Muscle layer of duodenum (tissue), 2 donors: ENCODE data around the gene RNF4.

Source experiments
- H3K27ac ChIP-seq: one replicate; pipeline ENCODE4 v1.7.0; 2013; ENCODE audit warnings: mild to moderate bottlenecking, low read length
- H3K27me3 ChIP-seq: one replicate; pipeline ENCODE4 v1.7.0; 2013; ENCODE audit warnings: low read depth, mild to moderate bottlenecking, control low read depth, low read length
- H3K36me3 ChIP-seq, 2 donors: one replicate each; pipeline ENCODE4 v1.7.0; 2013; ENCODE audit warnings: low read length in 2 of 2, control low read depth in 1 of 2, mild to moderate bottlenecking in 1 of 2; ENCODE audit not compliant: insufficient read depth in 2 of 2, control insufficient read depth in 1 of 2
- H3K4me1 ChIP-seq, 2 donors: one replicate each; pipeline ENCODE4 v1.7.0; 2013; ENCODE audit warnings: low read length in 2 of 2, mild to moderate bottlenecking in 2 of 2, control low read depth in 1 of 2, moderate library complexity in 1 of 2; ENCODE audit not compliant: insufficient read depth in 2 of 2, control insufficient read depth in 1 of 2
- H3K4me3 ChIP-seq, 2 donors: one replicate each; pipeline ENCODE4 v1.7.0; 2013; ENCODE audit warnings: low read length in 2 of 2, low read depth in 1 of 2, mild to moderate bottlenecking in 1 of 2
- H3K9me3 ChIP-seq, 2 donors: one replicate each; pipeline ENCODE4 v1.7.0; 2013; ENCODE audit warnings: low read length in 2 of 2, control low read depth in 1 of 2, mild to moderate bottlenecking in 1 of 2; ENCODE audit not compliant: control insufficient read depth in 1 of 2
- donor health status: healthy.

The RNF4 gene

GRCh38 chr4:2483237-2483636, 14.3 kb downstream of the RNF4 start:
- Histone ChIP-seq H3K4me3 (peak overlapping the region in 1 of 2 donors; percentile 35), H3K4me1 (peaks cover 52 to 55% of the 10 kb centered on the region in 2 donors)

GRCh38 chr4:2484185-2484584, 15.3 kb downstream of the RNF4 start:
- H3K27ac ChIP-seq = peak overlapping the region; percentile 76
- H3K4me3 ChIP-seq = no peak overlapping the region

More at GRCh38 chr4:2483237-2483636, 14.3 kb downstream of the RNF4 start:
- Histone ChIP-seq H3K36me3 (no peaks in the 10 kb centered on the region), H3K27ac (peak overlapping the region; percentile 93), H3K27me3 (no peaks in the 10 kb centered on the region), H3K9me3 (no peaks in the 10 kb centered on the region)

DNA sequence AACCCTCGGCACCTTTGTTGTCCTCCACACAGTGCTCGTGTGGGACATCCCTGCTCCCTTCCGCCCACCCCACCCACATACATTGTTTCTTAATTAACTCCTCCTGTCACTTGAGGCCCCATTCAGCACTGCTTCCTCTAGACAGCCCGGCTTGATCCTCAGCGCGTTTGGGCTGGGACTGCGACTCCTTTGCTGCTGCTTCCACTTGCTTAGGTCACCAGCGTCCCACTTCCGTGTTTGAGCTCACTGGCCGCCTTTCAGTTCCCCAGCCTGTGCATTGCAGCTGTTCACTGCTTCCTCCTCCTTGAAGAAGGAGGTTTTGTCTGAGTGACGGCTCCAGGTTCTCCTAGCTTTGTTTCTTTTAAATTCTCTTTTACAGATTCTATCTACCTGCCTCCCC, 16.1 kb downstream of the RNF4 start:
- no peaks in the 10 kb centered on the region for H3K9me3 ChIP-seq
- H3K4me1 ChIP-seq = peaks cover 47 to 55% of the 10 kb centered on the region in 2 donors
- no peaks in the 10 kb centered on the region for H3K27me3 ChIP-seq
- peak overlapping the region; percentile 76 for H3K27ac ChIP-seq
- H3K4me3 ChIP-seq = peak overlapping the region in 1 of 2 donors; percentile 39
- H3K36me3 ChIP-seq = peaks cover 0 to 4% of the 10 kb centered on the region in 2 donors

More at GRCh38 chr4:2484185-2484584, 15.3 kb downstream of the RNF4 start:
- Histone ChIP-seq H3K4me1 (peaks cover 47 to 55% of the 10 kb centered on the region in 2 donors), H3K9me3 (no peaks in the 10 kb centered on the region), H3K27me3 (no peaks in the 10 kb centered on the region), H3K36me3 (no peaks in the 10 kb centered on the region)

DNA sequence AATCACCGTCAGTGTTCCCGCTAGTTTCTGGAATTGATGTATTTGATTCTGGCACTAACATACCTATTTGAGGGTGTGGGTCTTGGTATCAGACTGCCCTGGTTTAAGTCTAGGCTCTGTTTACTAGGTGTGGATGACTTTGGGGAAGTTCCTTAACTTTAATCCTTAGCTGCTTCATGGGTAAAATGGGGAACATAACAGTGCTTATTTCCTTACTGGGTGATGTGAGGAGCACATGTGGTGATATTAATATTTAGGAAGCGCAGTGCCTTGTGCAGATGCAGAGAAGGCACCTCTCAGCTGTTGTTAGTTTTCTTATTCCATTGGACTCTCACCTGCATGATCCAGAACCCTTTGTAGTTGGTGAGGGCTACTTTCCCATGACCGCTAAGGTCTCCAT, 17.1 kb downstream of the RNF4 start:
- peaks cover 8 to 13% of the 10 kb centered on the region in 2 donors for H3K36me3 ChIP-seq
- H3K4me3 ChIP-seq = no peak overlapping the region
- H3K27ac ChIP-seq = peak overlapping the region; percentile 76
- no peaks in the 10 kb centered on the region for H3K27me3 ChIP-seq
- no peaks in the 10 kb centered on the region for H3K9me3 ChIP-seq
- peaks cover 47 to 51% of the 10 kb centered on the region in 2 donors for H3K4me1 ChIP-seq

DNA sequence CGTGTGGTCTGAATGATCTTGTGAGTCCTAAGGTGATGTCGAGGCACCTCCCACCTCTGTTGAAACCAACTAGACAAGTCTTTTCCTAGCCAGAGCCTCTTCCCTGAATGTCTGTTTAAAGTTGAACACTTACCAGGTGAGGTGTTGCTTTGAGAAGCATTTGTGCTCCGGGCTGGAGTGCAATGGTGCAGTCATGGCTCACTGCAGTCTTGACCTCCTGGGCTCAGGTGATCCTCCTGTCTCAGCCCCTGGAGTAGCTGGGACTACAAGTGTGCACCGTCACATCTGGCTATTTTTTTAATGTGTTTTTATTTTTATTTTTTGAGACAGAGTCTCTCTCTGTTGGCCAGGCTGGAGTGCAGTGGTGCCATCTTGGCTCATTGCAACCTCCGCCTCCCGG, 18.1 kb downstream of the RNF4 start:
- no peak overlapping the region for H3K27ac ChIP-seq

GRCh38 chr4:2487632-2488031, 18.7 kb downstream of the RNF4 start:
- Histone ChIP-seq H3K9me3 (no peaks in the 10 kb centered on the region), H3K27me3 (no peaks in the 10 kb centered on the region), H3K4me3 (no peak overlapping the region), H3K4me1 (peaks cover 31 to 36% of the 10 kb centered on the region in 2 donors), H3K27ac (no peak overlapping the region), H3K36me3 (peaks cover 20 to 21% of the 10 kb centered on the region in 2 donors)

More for the DNA sequence above, 18.1 kb downstream of the RNF4 start:
- Histone ChIP-seq H3K27me3 (no peaks in the 10 kb centered on the region), H3K36me3 (peaks cover 14 to 15% of the 10 kb centered on the region in 2 donors), H3K9me3 (no peaks in the 10 kb centered on the region), H3K4me1 (peaks cover 37 to 42% of the 10 kb centered on the region in 2 donors), H3K4me3 (no peak overlapping the region)

GRCh38 chr4:2489081-2489805, 20.3 kb downstream of the RNF4 start:
- Histone ChIP-seq H3K4me1 (peaks cover 20 to 29% of the 10 kb centered on the region in 2 donors), H3K27me3 (no peaks in the 10 kb centered on the region), H3K4me3 (no peak overlapping the region), H3K9me3 (no peaks in the 10 kb centered on the region), H3K27ac (no peak overlapping the region), H3K36me3 (peaks cover 25% of the 10 kb centered on the region in 2 donors)

- no peak overlapping the region for H3K4me3 ChIP-seq
- H3K4me1 ChIP-seq = peaks cover 16 to 22% of the 10 kb centered on the region in 2 donors
- peaks cover 25% of the 10 kb centered on the region in 2 donors for H3K36me3 ChIP-seq
- no peaks in the 10 kb centered on the region for H3K27me3 ChIP-seq
- H3K9me3 ChIP-seq = no peaks in the 10 kb centered on the region
- no peak overlapping the region for H3K27ac ChIP-seq
These were observed 21.1 kb downstream of the RNF4 start for GRCh38 chr4:2489841-2490552.

- Histone ChIP-seq H3K36me3 (peaks cover 33 to 35% of the 10 kb centered on the region in 2 donors), H3K4me3 (no peak overlapping the region), H3K9me3 (no peaks in the 10 kb centered on the region), H3K27me3 (no peaks in the 10 kb centered on the region), H3K27ac (no peak overlapping the region), H3K4me1 (peaks cover 0 to 14% of the 10 kb centered on the region in 2 donors)
These were observed 24.1 kb downstream of the RNF4 start for GRCh38 chr4:2492970-2493369.

DNA sequence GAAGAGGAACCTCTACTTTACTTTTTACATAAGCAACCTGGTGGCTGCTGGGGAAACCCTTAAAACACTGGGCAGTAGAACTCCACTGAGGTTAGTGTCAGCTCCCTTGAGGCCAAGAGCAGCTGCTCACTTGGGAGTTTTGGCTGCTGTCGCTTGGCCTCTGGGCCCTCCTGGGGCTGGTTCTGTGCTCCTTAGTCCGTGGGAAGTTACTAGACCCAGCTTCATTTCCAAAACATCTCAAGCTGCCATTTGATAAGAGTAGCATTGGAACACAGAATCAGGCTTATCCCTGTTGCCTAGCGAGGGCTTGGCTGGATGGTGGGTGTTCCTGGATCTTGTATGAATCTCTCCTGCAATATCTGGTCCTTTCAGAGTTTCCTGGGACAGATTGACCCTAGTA, 26.1 kb downstream of the RNF4 start:
- Histone ChIP-seq H3K4me3 (no peak overlapping the region), H3K4me1 (peaks cover 0 to 14% of the 10 kb centered on the region in 2 donors), H3K9me3 (no peaks in the 10 kb centered on the region), H3K36me3 (peaks cover 32 to 44% of the 10 kb centered on the region in 2 donors), H3K27ac (no peak overlapping the region), H3K27me3 (no peaks in the 10 kb centered on the region)

GRCh38 chr4:2497324-2497723, 28.4 kb downstream of the RNF4 start:
- Histone ChIP-seq H3K36me3 (peaks cover 41 to 49% of the 10 kb centered on the region in 2 donors), H3K9me3 (no peaks in the 10 kb centered on the region), H3K27ac (no peak overlapping the region), H3K4me3 (no peak overlapping the region), H3K4me1 (peaks cover 0 to 14% of the 10 kb centered on the region in 2 donors), H3K27me3 (no peaks in the 10 kb centered on the region)
